HL-60 (cell line): Measurements from ENCODE around the gene LRRC39.
A peak's percentile ranks its signal among the peaks of the same experiment; 100 is the strongest.

Source experiments
- POLR2AphosphoS5 ChIP-seq: IDR thresholded peaks from 2 replicates; pipeline ENCODE4 v1.6.1; 2012; ENCODE audit warnings: low read depth
- SPI1 ChIP-seq: IDR thresholded peaks from 2 replicates; pipeline ENCODE4 v1.6.1; 2012; ENCODE audit warnings: low read depth, mild to moderate bottlenecking, borderline replicate concordance
- TF ChIP-seq, protein P1 (sequence below): IDR thresholded peaks from one replicate; pipeline ENCODE4 v1.5.1; 2011; ENCODE audit warnings: low read length, control low read depth, inconsistent platforms; ENCODE audit not compliant: insufficient read depth
- TF ChIP-seq, protein P2 (sequence below): IDR thresholded peaks from 2 replicates; pipeline ENCODE4 v1.6.1; 2012; ENCODE audit warnings: low read depth; ENCODE audit not compliant: insufficient replicate concordance

DNA sequence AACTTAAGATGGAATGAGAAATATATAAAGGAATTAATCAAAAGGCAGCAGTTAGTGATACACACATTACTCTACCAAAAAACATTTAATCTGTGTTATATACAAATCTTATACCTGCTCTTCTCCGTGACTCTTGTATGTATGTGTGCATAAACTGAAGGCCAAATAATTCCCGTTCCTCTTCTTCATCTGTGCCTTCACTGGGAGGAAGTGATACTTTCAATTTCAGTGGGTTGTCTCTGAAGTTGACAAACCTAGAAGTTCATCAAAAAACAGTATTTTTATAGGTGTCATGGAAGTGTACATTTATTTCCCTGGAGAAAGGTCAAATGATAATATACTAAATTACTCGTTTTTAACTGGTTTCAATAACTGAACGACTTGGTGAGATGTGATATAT lies 25.8 kb downstream of the LRRC39 start:
- TF ChIP-seq POLR2AphosphoS5 (no peak), SPI1 (peak; percentile 78)
- TF ChIP-seq, protein P1, sequence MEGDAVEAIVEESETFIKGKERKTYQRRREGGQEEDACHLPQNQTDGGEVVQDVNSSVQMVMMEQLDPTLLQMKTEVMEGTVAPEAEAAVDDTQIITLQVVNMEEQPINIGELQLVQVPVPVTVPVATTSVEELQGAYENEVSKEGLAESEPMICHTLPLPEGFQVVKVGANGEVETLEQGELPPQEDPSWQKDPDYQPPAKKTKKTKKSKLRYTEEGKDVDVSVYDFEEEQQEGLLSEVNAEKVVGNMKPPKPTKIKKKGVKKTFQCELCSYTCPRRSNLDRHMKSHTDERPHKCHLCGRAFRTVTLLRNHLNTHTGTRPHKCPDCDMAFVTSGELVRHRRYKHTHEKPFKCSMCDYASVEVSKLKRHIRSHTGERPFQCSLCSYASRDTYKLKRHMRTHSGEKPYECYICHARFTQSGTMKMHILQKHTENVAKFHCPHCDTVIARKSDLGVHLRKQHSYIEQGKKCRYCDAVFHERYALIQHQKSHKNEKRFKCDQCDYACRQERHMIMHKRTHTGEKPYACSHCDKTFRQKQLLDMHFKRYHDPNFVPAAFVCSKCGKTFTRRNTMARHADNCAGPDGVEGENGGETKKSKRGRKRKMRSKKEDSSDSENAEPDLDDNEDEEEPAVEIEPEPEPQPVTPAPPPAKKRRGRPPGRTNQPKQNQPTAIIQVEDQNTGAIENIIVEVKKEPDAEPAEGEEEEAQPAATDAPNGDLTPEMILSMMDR: no peak
- TF ChIP-seq, protein P2, sequence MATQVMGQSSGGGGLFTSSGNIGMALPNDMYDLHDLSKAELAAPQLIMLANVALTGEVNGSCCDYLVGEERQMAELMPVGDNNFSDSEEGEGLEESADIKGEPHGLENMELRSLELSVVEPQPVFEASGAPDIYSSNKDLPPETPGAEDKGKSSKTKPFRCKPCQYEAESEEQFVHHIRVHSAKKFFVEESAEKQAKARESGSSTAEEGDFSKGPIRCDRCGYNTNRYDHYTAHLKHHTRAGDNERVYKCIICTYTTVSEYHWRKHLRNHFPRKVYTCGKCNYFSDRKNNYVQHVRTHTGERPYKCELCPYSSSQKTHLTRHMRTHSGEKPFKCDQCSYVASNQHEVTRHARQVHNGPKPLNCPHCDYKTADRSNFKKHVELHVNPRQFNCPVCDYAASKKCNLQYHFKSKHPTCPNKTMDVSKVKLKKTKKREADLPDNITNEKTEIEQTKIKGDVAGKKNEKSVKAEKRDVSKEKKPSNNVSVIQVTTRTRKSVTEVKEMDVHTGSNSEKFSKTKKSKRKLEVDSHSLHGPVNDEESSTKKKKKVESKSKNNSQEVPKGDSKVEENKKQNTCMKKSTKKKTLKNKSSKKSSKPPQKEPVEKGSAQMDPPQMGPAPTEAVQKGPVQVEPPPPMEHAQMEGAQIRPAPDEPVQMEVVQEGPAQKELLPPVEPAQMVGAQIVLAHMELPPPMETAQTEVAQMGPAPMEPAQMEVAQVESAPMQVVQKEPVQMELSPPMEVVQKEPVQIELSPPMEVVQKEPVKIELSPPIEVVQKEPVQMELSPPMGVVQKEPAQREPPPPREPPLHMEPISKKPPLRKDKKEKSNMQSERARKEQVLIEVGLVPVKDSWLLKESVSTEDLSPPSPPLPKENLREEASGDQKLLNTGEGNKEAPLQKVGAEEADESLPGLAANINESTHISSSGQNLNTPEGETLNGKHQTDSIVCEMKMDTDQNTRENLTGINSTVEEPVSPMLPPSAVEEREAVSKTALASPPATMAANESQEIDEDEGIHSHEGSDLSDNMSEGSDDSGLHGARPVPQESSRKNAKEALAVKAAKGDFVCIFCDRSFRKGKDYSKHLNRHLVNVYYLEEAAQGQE: no peak
